ENCODE results near the gene RPL22L1. TPM values are rescaled to one million over a fixed set of nuclear protein-coding genes. Genes with fewer than 3 reads are reported as not detected.

Gene RPL22L1
- total RNA-seq, 1 experiment from 2014 or later: 40.0 TPM

DNA sequence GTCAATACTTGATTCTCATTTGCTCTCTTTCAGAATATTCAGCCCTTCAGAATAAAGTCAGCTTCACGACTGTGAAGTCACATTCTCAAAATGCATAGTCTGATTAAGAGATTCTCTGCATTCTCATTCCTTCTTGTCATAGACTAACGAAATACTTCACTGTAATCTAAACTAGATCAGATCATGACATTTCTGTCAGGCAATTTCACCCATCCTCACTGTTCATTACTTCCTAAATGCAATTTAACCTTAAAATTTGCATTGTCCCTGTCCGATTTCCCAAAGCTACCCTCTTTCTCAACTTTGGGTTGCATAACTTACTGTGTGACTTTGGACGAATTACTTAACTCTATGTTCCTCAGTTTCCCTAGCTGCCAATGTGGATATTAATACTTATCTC, 6.2 kb downstream of the RPL22L1 start:
- CTCF ChIA-PET: interaction anchor here (0.6 to 0.8 kb wide), 2 partner anchors 15 to 670 kb away, joined by 3 to 6 read pairs; no protein-coding TSS in a partner anchor

DNA sequence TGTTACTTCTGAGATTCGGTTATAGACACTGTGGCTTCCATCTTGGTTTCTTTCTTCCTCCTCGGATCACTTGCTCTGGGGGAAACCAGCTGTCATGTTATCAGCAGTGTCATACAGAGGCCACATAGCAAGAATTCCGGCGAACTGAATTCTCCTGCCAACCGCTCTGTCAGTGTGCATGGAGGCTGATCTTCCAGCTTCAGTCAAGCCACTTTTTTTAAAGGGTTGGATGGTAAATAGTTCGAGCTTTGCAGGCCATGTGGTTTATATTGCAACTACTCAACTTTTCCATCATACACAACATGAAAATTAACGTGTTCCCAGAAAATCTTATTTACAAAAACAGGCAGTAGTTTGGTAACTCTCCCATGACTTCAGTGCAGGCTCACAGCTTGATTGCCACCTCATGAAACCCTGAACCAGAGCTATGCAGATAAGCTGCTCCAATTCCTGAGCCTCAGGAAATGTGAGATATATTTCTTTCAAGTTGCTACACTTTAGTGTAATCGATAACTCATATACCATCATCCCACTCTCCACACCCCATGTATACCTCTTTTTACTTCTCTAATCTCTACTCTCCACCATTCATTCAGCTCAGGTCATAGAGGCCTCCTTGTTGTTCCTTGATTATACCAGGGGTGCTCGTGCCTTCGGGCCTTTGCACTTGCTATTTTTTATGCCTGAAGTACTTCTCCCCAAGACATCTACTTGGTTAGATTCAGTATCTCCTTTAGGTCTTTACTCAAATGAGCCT, 7.2 kb downstream of the RPL22L1 start:
- ATAC-seq (no peak), DNase-seq (no peak)
- H3K27ac ChIP-seq (ENCODE audit: low read length): no peak overlapping the region
- intact Hi-C loops (cut with micrococcal nuclease): no loop called here
- H2AFZ ChIP-seq (ENCODE audit: low read length): no peak overlapping the region
- TF ChIP-seq EZH2 (IDR thresholded peaks at IDR 0.05; ENCODE audit: low read length, unreplicated experiment) (no peak), EZH2phosphoT487 (IDR thresholded peaks at IDR 0.05; ENCODE audit: borderline replicate concordance, low read length) (no peak)
- TF ChIP-seq, protein P1, sequence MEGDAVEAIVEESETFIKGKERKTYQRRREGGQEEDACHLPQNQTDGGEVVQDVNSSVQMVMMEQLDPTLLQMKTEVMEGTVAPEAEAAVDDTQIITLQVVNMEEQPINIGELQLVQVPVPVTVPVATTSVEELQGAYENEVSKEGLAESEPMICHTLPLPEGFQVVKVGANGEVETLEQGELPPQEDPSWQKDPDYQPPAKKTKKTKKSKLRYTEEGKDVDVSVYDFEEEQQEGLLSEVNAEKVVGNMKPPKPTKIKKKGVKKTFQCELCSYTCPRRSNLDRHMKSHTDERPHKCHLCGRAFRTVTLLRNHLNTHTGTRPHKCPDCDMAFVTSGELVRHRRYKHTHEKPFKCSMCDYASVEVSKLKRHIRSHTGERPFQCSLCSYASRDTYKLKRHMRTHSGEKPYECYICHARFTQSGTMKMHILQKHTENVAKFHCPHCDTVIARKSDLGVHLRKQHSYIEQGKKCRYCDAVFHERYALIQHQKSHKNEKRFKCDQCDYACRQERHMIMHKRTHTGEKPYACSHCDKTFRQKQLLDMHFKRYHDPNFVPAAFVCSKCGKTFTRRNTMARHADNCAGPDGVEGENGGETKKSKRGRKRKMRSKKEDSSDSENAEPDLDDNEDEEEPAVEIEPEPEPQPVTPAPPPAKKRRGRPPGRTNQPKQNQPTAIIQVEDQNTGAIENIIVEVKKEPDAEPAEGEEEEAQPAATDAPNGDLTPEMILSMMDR (conservative IDR thresholded peaks at IDR 0.05; ENCODE audit: low read depth, low read length): no peak
- no peak overlapping the region for H3K4me3 ChIP-seq (ENCODE audit: low read length)
- H3K4me1 ChIP-seq (ENCODE audit: insufficient read depth, low read length): peaks cover 7% of the 10 kb centered on the region
- no peaks in the 10 kb centered on the region for H3K9me2 ChIP-seq (replicated peaks; ENCODE audit: low read length)
- no peak overlapping the region for H3K9ac ChIP-seq (ENCODE audit: low read length)
- no peaks in the 10 kb centered on the region for H3K9me3 ChIP-seq (ENCODE audit: low read length)
- H4K20me1 ChIP-seq (ENCODE audit: low read length): peaks cover 23% of the 10 kb centered on the region
- ChIA-PET POLR2A (ENCODE audit: unreplicated experiment) (no interaction called here), CTCF (interaction anchor here (0.9 kb wide), 1 partner anchor 10 kb away, joined by 3 read pairs; no protein-coding TSS in a partner anchor)
- BruUV-seq (replicated peaks): no TSS peak
- peaks cover 11% of the 10 kb centered on the region for H3K79me2 ChIP-seq (ENCODE audit: low read length)
- H3K4me2 ChIP-seq (ENCODE audit: low read length): no peak overlapping the region
- H3F3A ChIP-seq (ENCODE audit: low read length, unreplicated experiment): peaks cover 26% of the 10 kb centered on the region
- no peaks in the 10 kb centered on the region for H3K27me3 ChIP-seq (ENCODE audit: low read length)
- H3K36me3 ChIP-seq (ENCODE audit: low read depth, low read length): peaks cover 20% of the 10 kb centered on the region

More for the DNA sequence above, 6.2 kb downstream of the RPL22L1 start:
- no TSS peak for BruUV-seq (replicated peaks)
- intact Hi-C loops (cut with micrococcal nuclease): no loop called here
- H3K4me3 ChIP-seq (ENCODE audit: low read length): no peak overlapping the region
- TF ChIP-seq EZH2 (IDR thresholded peaks at IDR 0.05; ENCODE audit: low read length, unreplicated experiment) (no peak), EZH2phosphoT487 (IDR thresholded peaks at IDR 0.05; ENCODE audit: borderline replicate concordance, low read length) (no peak)
- H3F3A ChIP-seq (ENCODE audit: low read length, unreplicated experiment): peaks cover 35% of the 10 kb centered on the region
- no peak overlapping the region for H3K27ac ChIP-seq (ENCODE audit: low read length)
- H3K27me3 ChIP-seq (ENCODE audit: low read length): no peaks in the 10 kb centered on the region
- POLR2A ChIA-PET (ENCODE audit: unreplicated experiment): interaction anchor here (0.7 kb wide), 1 partner anchor 659 kb away, joined by 3 read pairs; no protein-coding TSS in a partner anchor
- peaks cover 10% of the 10 kb centered on the region for H3K4me1 ChIP-seq (ENCODE audit: insufficient read depth, low read length)
- no peaks in the 10 kb centered on the region for H3K9me2 ChIP-seq (replicated peaks; ENCODE audit: low read length)
- H3K4me2 ChIP-seq (ENCODE audit: low read length): no peak overlapping the region
- H3K36me3 ChIP-seq (ENCODE audit: low read depth, low read length): peaks cover 28% of the 10 kb centered on the region
- no peak for DNase-seq
- H3K79me2 ChIP-seq (ENCODE audit: low read length): peaks cover 21% of the 10 kb centered on the region
- no peak overlapping the region for H2AFZ ChIP-seq (ENCODE audit: low read length)
- no peak overlapping the region for H3K9ac ChIP-seq (ENCODE audit: low read length)
- no peak for ATAC-seq
- no peaks in the 10 kb centered on the region for H3K9me3 ChIP-seq (ENCODE audit: low read length)
- peaks cover 33% of the 10 kb centered on the region for H4K20me1 ChIP-seq (ENCODE audit: low read length)

DNA sequence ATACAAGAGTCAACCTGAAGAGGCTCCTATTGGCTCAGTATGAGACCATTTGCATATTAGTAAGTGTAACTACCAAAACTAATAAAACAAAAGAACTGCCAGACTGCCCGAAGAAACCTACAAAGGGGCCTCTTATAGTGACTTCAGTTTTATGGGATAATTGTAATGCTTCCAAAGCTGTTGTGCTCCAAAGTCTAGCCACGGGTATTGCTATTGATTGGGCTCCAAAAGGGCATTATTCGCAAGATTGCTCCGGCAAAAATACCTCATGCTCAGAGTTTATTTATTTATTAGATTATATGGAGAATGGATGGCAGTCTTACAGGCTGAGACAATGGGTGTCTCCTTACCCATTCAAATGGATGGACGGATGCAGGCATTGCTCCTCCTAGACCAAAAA, 11.4 kb downstream of the RPL22L1 start:
- no peak overlapping the region for H3K4me2 ChIP-seq (ENCODE audit: low read length)
- CTCF ChIA-PET: no interaction called here
- no peaks in the 10 kb centered on the region for H3K79me2 ChIP-seq (ENCODE audit: low read length)
- no peaks in the 10 kb centered on the region for H3K9me3 ChIP-seq (ENCODE audit: low read length)
- DNase-seq: no peak
- intact Hi-C loops (cut with micrococcal nuclease): no loop called here
- POLR2A ChIA-PET (ENCODE audit: unreplicated experiment): no interaction called here
- no peaks in the 10 kb centered on the region for H3K4me1 ChIP-seq (ENCODE audit: insufficient read depth, low read length)
- no peaks in the 10 kb centered on the region for H3K9me2 ChIP-seq (replicated peaks; ENCODE audit: low read length)
- H3K9ac ChIP-seq (ENCODE audit: low read length): no peak overlapping the region
- no peak for ATAC-seq
- H4K20me1 ChIP-seq (ENCODE audit: low read length): no peaks in the 10 kb centered on the region
- no peak overlapping the region for H3K27ac ChIP-seq (ENCODE audit: low read length)
- H3F3A ChIP-seq (ENCODE audit: low read length, unreplicated experiment): no peaks in the 10 kb centered on the region
- no peak overlapping the region for H2AFZ ChIP-seq (ENCODE audit: low read length)
- H3K36me3 ChIP-seq (ENCODE audit: low read depth, low read length): no peaks in the 10 kb centered on the region
- H3K27me3 ChIP-seq (ENCODE audit: low read length): no peaks in the 10 kb centered on the region
- TF ChIP-seq, protein P1 (conservative IDR thresholded peaks at IDR 0.05; ENCODE audit: low read depth, low read length): no peak
- TF ChIP-seq EZH2 (IDR thresholded peaks at IDR 0.05; ENCODE audit: low read length, unreplicated experiment) (no peak), EZH2phosphoT487 (IDR thresholded peaks at IDR 0.05; ENCODE audit: borderline replicate concordance, low read length) (no peak)
- H3K4me3 ChIP-seq (ENCODE audit: low read length): no peak overlapping the region
- BruUV-seq (replicated peaks): no TSS peak

Measured in PC-3 (cell line).